ENCODE data around the gene IL22RA1. TPM values are rescaled to one million over a fixed set of nuclear protein-coding genes. Genes with fewer than 3 reads are reported as not detected.

The IL22RA1 gene
- total and polyA plus RNA-seq, 2 of the 8 experiments (the other 6 are each of a cell fraction or from before 2014, with no cell fraction given), result 0.17 to 0.32 TPM

- H3K56ac ChIP-seq (replicated peaks; ENCODE audit: insufficient read length, low read depth, low read length), result no peak overlapping the region
- H2AK5ac ChIP-seq (ENCODE audit: low read depth, low read length), result no peak overlapping the region
- H2BK12ac ChIP-seq (ENCODE audit: low read depth, low read length), result no peak overlapping the region
- H3K27ac ChIP-seq (ENCODE audit: low read depth, low read length), result no peak overlapping the region
- H3K18ac ChIP-seq (ENCODE audit: extremely low read depth, low read length), result no peak overlapping the region
- H3K79me1 ChIP-seq (ENCODE audit: low read depth, low read length), result no peaks in the 10 kb centered on the region; the same call in 1 of the 2 replicates
- no peak overlapping the region for H3K14ac ChIP-seq (ENCODE audit: insufficient read length)
- WGBS, 2 experiments (ENCODE audit: extremely low coverage in 1 of 2, insufficient coverage in 1 of 2, insufficient read length in 1 of 2, insufficient replicate concordance in 2 of 2, low coverage in 1 of 2, low lambda C conversion rate in 2 of 2, missing lambda C conversion rate in 1 of 2), result 81% methylated on average over 16 of the region's 17 CpGs; no CpG with 5 or more reads in 1 of the 2 experiments
- H3K23ac ChIP-seq (ENCODE audit: insufficient read length), result no peak overlapping the region
- no peak overlapping the region for H3K4me2 ChIP-seq (ENCODE audit: insufficient read depth in 1 of 2, low read depth in 2 of 2, low read length in 2 of 2)
- no peak overlapping the region for H3K9ac ChIP-seq (replicated peaks in 1 of 4; ENCODE audit: extremely low read depth in 1 of 4, low read depth in 3 of 4, low read length in 3 of 4)
- peaks cover 0 to 2% (median 0%) of the 10 kb centered on the region in 4 experiments; a peak in 1 of 7 replicates for H3K4me1 ChIP-seq (replicated peaks in 1 of 4; ENCODE audit: control insufficient read depth in 3 of 4, insufficient read depth in 4 of 4, low read length in 3 of 4)
- H4K91ac ChIP-seq (replicated peaks; ENCODE audit: insufficient read length, low read length), result no peak overlapping the region
- POLR2A ChIA-PET (ENCODE audit: partially characterized antibody), result interaction anchor here (1.0 to 2.9 kb wide), 2 partner anchors 9 to 12 kb away, joined by 5 to 16 read pairs; no protein-coding TSS in a partner anchor
- no peaks in the 10 kb centered on the region for H3K27me3 ChIP-seq (replicated peaks in 1 of 4; ENCODE audit: control insufficient read depth in 3 of 4, extremely low read depth in 1 of 4, insufficient read depth in 3 of 4, low read length in 3 of 4)
- H2BK20ac ChIP-seq (ENCODE audit: low read length), result no peak overlapping the region
- no peak overlapping the region for H2BK120ac ChIP-seq (replicated peaks; ENCODE audit: low read depth, low read length)
- no peak for DNase-seq (ENCODE audit: low read depth in 1 of 2, low spot score in 2 of 2)
- H2BK5ac ChIP-seq (ENCODE audit: low read depth, low read length), result no peak overlapping the region
- no peak for FAIRE-seq
- H3K79me2 ChIP-seq (ENCODE audit: control insufficient read depth in 1 of 2, insufficient read depth in 2 of 2, low read length in 2 of 2), result no peaks in the 10 kb centered on the region
- no peaks in the 10 kb centered on the region for H4K20me1 ChIP-seq (replicated peaks in 1 of 2; ENCODE audit: control insufficient read depth in 1 of 2, insufficient read depth in 2 of 2, low read length in 2 of 2)
- H4K5ac ChIP-seq (ENCODE audit: insufficient read length, low read depth, low read length), result no peak overlapping the region
- CTCF ChIA-PET (ENCODE audit: partially characterized antibody), result interaction anchor here (1.1 to 2.3 kb wide), 3 partner anchors 9 to 24 kb away, joined by 3 to 18 read pairs (median 5); no protein-coding TSS in a partner anchor
- no peak for TF ChIP-seq EP300 (IDR thresholded peaks at IDR 0.05; ENCODE audit: borderline replicate concordance in 1 of 2, low read depth in 2 of 2, low read length in 2 of 2)
- TF ChIP-seq CREB1 (IDR thresholded peaks at IDR 0.05), result no peak
- no peak for TF ChIP-seq KDM5A (IDR thresholded peaks at IDR 0.05; ENCODE audit: low read length)
- TF ChIP-seq JUN (IDR thresholded peaks at IDR 0.05; ENCODE audit: low read depth, low read length), result no peak
- TF ChIP-seq TCF12 (IDR thresholded peaks at IDR 0.05; ENCODE audit: low read depth, low read length), result no peak
- TF ChIP-seq CBX5 (IDR thresholded peaks at IDR 0.05; ENCODE audit: low read depth, low read length), result no peak
- TF ChIP-seq, protein P1, sequence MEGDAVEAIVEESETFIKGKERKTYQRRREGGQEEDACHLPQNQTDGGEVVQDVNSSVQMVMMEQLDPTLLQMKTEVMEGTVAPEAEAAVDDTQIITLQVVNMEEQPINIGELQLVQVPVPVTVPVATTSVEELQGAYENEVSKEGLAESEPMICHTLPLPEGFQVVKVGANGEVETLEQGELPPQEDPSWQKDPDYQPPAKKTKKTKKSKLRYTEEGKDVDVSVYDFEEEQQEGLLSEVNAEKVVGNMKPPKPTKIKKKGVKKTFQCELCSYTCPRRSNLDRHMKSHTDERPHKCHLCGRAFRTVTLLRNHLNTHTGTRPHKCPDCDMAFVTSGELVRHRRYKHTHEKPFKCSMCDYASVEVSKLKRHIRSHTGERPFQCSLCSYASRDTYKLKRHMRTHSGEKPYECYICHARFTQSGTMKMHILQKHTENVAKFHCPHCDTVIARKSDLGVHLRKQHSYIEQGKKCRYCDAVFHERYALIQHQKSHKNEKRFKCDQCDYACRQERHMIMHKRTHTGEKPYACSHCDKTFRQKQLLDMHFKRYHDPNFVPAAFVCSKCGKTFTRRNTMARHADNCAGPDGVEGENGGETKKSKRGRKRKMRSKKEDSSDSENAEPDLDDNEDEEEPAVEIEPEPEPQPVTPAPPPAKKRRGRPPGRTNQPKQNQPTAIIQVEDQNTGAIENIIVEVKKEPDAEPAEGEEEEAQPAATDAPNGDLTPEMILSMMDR (IDR thresholded peaks at IDR 0.05; ENCODE audit: control extremely low read depth in 1 of 3, insufficient read depth in 1 of 3, low read depth in 1 of 3, low read length in 3 of 3), result no peak
- no peak overlapping the region for H3K4me3 ChIP-seq (ENCODE audit: extremely low read depth in 1 of 4, insufficient read depth in 2 of 4, low read depth in 3 of 4, low read length in 4 of 4)
- H2BK15ac ChIP-seq (ENCODE audit: low read length), result no peak overlapping the region
- H4K8ac ChIP-seq (ENCODE audit: extremely low read depth, insufficient read depth, low read length), result no peak overlapping the region
- no peak overlapping the region for H3K4ac ChIP-seq (replicated peaks; ENCODE audit: insufficient read length, low read depth, low read length)
- H3K9me3 ChIP-seq (ENCODE audit: insufficient read depth in 2 of 2, low read depth in 1 of 2, low read length in 1 of 2), result no peaks in the 10 kb centered on the region
- no peak overlapping the region for H2AFZ ChIP-seq (ENCODE audit: low read length)
- H3K23me2 ChIP-seq (ENCODE audit: low read depth, low read length), result peaks cover 1% of the 10 kb centered on the region; the same call in 1 of the 2 replicates
- no peaks in the 10 kb centered on the region for H3K36me3 ChIP-seq (ENCODE audit: control insufficient read depth in 2 of 4, insufficient read depth in 4 of 4, low read length in 3 of 4)
These were observed 2.2 kb downstream of the IL22RA1 start for GRCh38 chr1:24140741-24141181.
